Calu3 (cell line): ENCODE measurements around the gene NUTM2A. TPM values are rescaled to one million over a fixed set of nuclear protein-coding genes. Genes with fewer than 3 reads are reported as not detected.
"Not testable (repeated sequence)": the region's sequence is repeated elsewhere in the genome, so short reads cannot be mapped to it uniquely, and the experiment has no call there.

Experiments
- BruUV-seq: library from RNA; stranded (reverse); fragments of 400-500 nt; replicated peaks from 2 replicates; lab custom pipeline; 2021; lab: Mats Ljungman, UMichigan
- CTCF ChIA-PET: fragments of 300-600 bp; sonication (Branson Sonifier 250); formaldehyde crosslinking; loops from one replicate; lab custom pipeline; 2022; ENCODE audit warnings: antibody characterized with exemption; lab: Charles Lee
- DNase-seq: peaks from one replicate; pipeline ENCODE4 v3.0.0; 2022
- H3K27ac Mint-ChIP-seq: one replicate; pipeline ENCODE4 v1.8.0; 2022; ENCODE audit warnings: mixed read lengths; ENCODE audit not compliant: unreplicated experiment
- H3K27me3 Mint-ChIP-seq: one replicate; pipeline ENCODE4 v1.8.0; 2022; ENCODE audit warnings: mixed read lengths; ENCODE audit not compliant: unreplicated experiment
- H3K36me3 Mint-ChIP-seq: one replicate; pipeline ENCODE4 v1.8.0; 2022; ENCODE audit warnings: mild to moderate bottlenecking, moderate library complexity, mixed read lengths; ENCODE audit not compliant: insufficient read depth, unreplicated experiment
- H3K4me1 Mint-ChIP-seq: one replicate; pipeline ENCODE4 v1.8.0; 2022; ENCODE audit warnings: mild to moderate bottlenecking, low read depth, mixed read lengths; ENCODE audit not compliant: unreplicated experiment
- H3K4me3 Mint-ChIP-seq: one replicate; pipeline ENCODE4 v1.8.0; 2022; ENCODE audit warnings: mild to moderate bottlenecking, low read depth, moderate library complexity, mixed read lengths; ENCODE audit not compliant: unreplicated experiment
- H3K9me3 Mint-ChIP-seq: one replicate; pipeline ENCODE4 v1.8.0; 2022; ENCODE audit warnings: low read depth, mixed read lengths; ENCODE audit not compliant: unreplicated experiment
- intact Hi-C: fragments of 100-400 bp; cut with micrococcal nuclease; formaldehyde crosslinking; loops from one replicate; pipeline ENCODE4 v1.10.0; 2022; ENCODE audit not compliant: unreplicated experiment
- total RNA-seq: library from RNA; stranded (reverse); gene quantifications from 2 replicates; pipeline ENCODE4 v1.2.3, GENCODE V29; 2022

The NUTM2A gene
- total RNA-seq, 1 experiment from 2014 or later = 1.1 TPM

DNA sequence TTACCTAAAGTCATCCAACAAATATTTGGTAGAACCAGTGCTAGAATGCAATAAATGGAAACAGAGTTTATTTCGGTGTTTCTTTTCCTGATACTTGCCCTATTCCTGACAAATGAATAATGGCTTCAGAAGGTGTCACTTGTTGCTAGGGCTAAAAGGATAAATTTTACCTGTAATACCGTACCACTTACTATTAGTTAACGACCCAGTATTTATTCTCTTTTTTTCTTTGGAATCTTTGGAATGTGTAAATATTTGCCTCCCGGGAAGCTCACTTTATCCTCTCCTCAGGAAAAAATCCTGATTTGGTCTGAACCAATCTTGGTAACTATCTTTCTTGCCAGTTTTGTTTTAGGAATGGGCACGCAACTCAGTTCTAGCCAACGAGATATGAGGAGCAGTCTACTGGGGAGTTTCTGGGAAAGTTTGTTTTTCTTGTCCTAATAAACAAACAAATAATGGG lies 14.1 kb downstream of the NUTM2A start:
- H3K27ac Mint-ChIP-seq, H3K27me3 Mint-ChIP-seq, H3K4me3 Mint-ChIP-seq, CTCF ChIA-PET, BruUV-seq, H3K9me3 Mint-ChIP-seq, H3K4me1 Mint-ChIP-seq, H3K36me3 Mint-ChIP-seq, intact Hi-C loops, DNase-seq: not testable (repeated sequence)

DNA sequence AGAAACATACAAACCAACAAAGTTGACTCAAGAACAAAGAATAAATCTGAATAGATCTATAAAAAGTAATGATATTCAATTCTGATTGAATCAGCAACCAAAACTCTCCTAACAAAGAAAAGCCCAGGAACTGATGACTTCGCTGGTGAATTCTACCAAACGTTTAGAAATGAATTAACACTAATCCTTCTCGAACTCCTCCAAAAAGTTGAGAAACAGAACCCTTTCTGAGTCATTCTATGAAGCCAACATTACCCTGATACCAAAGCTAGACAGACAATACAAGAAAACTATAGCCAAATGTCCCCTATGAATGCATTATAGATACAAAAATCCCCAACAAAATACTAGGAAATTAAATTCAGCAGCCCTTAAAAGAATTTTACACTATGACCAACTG lies 16.9 kb downstream of the NUTM2A start:
- H3K4me1 Mint-ChIP-seq, DNase-seq, H3K27ac Mint-ChIP-seq, H3K4me3 Mint-ChIP-seq, H3K9me3 Mint-ChIP-seq, CTCF ChIA-PET, H3K27me3 Mint-ChIP-seq, BruUV-seq, H3K36me3 Mint-ChIP-seq, intact Hi-C loops: not testable (repeated sequence)

GRCh38 chr10:87247335-87247734 lies 22.1 kb downstream of the NUTM2A start:
- H3K4me3 Mint-ChIP-seq, intact Hi-C loops, H3K36me3 Mint-ChIP-seq, H3K27me3 Mint-ChIP-seq, H3K9me3 Mint-ChIP-seq, H3K4me1 Mint-ChIP-seq, CTCF ChIA-PET, BruUV-seq, DNase-seq, H3K27ac Mint-ChIP-seq: not testable (repeated sequence)

DNA sequence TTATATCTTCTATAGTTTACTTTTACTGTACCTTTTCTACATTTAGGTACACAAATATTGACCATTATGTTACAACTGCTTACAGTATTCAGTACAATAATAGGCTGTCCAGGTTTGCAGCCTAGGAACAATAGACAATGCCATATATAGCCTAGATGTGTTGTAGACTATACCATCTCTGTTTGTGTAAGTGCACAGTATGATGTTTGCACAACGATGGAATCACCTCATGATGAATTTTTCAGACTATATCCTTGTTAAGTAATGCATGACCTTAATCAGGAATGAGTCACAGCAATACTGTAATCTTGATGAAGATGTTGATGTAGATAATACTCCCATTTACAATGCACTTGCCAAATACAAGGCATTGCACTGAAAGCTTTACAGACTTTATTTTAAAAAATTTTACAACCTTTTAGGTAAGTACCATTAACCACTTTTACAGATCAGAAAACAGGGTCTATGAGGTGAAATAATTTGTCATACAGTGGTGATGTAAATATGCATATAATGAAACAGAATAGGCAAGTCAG lies 23.6 kb downstream of the NUTM2A start:
- intact Hi-C loops, BruUV-seq, DNase-seq, H3K27ac Mint-ChIP-seq, H3K4me3 Mint-ChIP-seq, H3K36me3 Mint-ChIP-seq, H3K4me1 Mint-ChIP-seq, H3K9me3 Mint-ChIP-seq, H3K27me3 Mint-ChIP-seq, CTCF ChIA-PET: not testable (repeated sequence)

- intact Hi-C loops, BruUV-seq, H3K27ac Mint-ChIP-seq, H3K4me3 Mint-ChIP-seq, H3K27me3 Mint-ChIP-seq, CTCF ChIA-PET, H3K36me3 Mint-ChIP-seq, H3K4me1 Mint-ChIP-seq, H3K9me3 Mint-ChIP-seq, DNase-seq: not testable (repeated sequence)
Measured at GRCh38 chr10:87280749-87281392, 55.6 kb downstream of the NUTM2A start.

Other genes with a start within 250 kb of the NUTM2A start
- gene FAM25A, start 205.2 kb upstream of the NUTM2A start, total RNA-seq = not detected in 2 replicates
- gene GLUD1, start 130.6 kb upstream of the NUTM2A start, total RNA-seq = 60.2 and 70.8 TPM in 2 replicates
- gene SHLD2, start 130.2 kb upstream of the NUTM2A start, total RNA-seq = 11.4 and 11.5 TPM in 2 replicates
- 2.4 and 3.8 TPM in 2 replicates for gene NUTM2D, start 132.3 kb downstream of the NUTM2A start, total RNA-seq